ENCODE results near the gene MITF. TPM values are rescaled to one million over a fixed set of nuclear protein-coding genes. Genes with fewer than 3 reads are reported as not detected.

The MITF gene
- total RNA-seq, 1 donor from 2014 or later, result 69.4 TPM

DNA sequence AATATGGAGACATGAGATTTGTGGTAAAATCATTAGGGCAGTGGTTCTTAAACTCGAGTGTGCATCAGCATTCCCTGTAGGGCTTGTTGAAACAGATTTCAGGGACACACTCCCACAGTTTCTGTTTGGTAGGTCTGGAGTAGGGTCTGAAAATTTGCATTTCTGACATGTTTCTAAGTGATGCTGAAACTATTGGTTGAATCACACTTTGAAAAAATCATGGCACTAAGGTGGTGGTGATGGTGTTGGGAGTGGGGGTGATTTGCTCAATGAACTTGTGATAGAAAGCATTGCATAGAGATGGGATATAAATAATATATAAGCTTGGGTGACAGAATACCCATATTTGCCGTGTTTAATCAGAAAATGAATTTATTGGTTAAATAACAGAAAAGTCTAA lies 11.3 kb downstream of the MITF start:
- DNase-seq, result no peak
- ATAC-seq, result no peak
- intact Hi-C loops (cut with micrococcal nuclease), result no loop called here

DNA sequence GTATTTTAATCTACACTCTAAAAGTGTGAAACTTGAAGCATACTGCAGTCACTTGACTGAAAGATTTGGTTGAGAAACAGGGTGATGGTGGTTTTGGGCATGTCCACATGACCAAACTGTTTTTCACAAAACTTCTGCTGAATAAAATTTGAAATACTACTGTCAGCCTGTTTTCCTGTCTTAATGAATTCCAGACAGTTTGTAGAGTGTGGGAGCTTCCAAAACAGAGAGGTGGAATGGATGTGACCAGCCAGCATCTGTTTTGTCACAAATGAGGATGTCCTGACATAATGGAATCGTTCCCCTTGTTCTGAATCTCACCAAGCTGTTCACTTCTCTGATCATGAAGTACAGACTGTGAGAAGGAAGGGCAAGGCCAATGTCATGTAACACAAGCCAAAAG lies 11.8 kb downstream of the MITF start:
- ATAC-seq (peak; percentile 30), DNase-seq (no peak)
- intact Hi-C loops (cut with micrococcal nuclease), result no loop called here

DNA sequence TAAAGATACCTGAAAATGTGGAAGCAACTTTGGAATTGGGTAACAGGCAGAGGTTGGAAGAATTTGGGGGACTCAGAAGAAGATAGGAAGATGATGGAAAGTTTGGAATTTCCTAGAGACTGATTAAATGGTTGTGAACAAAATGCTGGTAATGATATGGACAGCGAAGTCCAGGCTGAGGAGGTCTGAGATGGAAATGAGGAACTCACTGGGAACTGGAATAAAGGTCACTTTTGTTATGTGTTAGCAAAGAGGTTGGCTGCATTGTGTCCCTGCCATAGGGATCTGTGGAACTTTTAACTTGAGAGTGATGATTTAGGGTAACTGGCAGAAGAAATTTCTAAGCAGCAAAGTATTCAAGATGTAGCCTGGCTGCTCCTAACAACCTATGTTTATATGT lies 13.0 kb downstream of the MITF start:
- intact Hi-C loops (cut with micrococcal nuclease), result no loop called here
- no peak for DNase-seq
- ATAC-seq, result no peak

DNA sequence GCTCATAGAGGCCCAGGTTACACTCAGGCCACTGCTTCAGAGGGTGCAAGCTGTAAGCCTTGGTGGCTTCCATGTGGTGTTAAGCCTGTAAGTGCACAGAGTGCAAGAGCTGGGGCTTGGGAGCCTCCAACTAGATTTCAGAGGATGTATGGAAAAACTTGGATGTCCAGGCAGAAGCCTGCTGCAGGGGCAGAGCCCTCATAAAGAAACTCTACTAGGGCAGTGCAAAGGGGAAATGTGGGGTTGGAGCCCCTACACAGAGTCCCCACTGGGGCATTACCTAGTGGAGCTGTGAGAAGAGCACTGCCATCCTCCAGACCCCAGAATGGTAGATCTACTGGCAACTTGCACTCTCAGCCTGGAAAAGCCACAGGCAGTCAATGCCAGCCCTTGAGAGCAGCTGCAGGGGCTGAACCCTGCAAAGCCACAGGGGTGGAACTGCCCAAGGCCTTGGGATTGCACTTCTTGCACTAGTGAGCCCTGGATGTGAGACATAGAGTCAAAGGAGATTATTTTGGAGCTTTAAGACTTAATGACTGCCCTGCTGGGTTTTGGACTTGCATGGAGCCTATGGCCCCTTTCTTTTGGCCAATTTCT lies 14.0 kb downstream of the MITF start:
- DNase-seq (no peak), ATAC-seq (no peak)
- intact Hi-C loops (cut with micrococcal nuclease), result no loop called here

DNA sequence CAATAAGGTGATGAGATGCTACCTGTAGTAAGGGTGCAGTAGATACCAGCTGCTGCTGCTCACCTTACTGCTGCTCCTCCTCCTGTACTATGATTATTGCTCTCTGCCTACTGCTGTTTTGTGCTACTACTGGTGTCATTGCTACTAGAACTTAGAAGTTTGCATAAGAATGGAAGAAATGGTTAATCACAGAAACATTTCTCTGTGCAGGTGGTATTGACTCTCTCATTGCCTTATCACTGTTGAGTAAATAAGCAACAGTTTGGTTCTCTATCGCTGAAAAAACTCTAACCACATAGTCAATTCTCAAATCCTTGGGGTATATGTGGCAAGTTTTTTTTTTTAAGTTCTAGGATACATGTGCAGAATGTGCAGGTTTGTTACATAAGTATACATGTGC lies 16.5 kb downstream of the MITF start:
- intact Hi-C loops (cut with micrococcal nuclease), result no loop called here
- DNase-seq (no peak), ATAC-seq (no peak)

DNA sequence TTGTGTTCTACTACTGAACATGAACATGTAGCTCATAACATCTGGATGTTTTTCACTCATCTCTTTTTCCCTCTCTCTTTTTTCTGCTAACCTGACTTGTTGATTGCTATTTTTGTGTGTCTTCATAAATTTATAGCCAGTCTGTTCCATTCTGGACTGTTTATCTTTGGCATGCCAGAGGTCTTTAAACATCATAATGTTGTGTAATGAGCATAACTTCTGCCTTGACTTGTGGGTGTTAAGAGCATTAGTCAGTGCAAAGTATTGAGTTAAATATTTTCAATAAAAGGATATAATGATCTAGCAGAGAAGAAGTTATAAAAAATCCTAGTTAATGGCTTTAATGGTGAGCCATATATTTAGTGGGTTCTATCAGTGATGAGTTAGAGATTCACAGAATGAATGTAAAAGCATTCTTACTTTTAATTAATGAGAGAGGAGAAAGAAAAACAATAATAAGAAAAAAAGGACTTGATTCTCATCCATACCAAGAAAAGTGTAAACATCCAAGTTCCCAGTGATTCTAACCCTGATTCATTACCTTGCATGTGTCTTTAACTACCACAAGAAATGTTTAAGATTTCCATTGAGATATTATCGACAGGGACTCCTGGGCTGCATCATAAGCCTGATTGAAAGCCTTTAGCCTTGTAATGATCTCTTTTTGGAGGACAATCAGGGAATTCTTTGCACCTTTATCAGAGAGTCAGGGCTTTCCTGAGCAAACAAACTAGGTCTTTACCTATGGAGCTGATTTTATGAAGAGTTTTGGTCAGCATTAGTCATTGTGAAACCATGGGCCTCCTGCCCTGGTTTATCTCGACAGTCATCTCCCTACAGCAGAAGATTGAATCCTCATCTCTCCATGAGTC lies 22.9 kb downstream of the MITF start:
- DNase-seq (no peak), ATAC-seq (no peak)
- intact Hi-C loops (cut with micrococcal nuclease), result no loop called here

DNA sequence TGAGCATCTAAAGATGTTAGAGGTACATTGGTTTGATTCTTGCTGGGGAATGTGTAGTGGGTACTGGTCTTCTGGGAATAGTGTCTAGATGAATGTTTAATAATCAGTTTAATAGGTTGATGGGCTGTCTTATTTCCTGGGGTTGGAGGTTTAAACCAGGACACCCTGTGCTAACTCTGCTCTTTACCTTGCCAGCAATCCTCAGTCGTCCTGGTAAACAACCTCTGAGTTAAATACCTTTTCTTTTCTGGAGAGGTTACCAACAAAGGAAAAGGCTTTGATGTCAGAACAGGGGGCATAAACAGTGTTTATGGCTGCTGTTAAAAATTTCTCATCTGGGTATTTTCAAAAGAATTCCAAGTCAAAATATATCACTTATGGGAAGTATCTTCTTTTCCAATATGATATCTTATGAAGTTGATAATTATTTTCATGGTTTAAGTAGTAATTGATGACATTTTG lies 23.5 kb downstream of the MITF start:
- DNase-seq, result no peak
- intact Hi-C loops (cut with micrococcal nuclease), result no loop called here
- ATAC-seq, result no peak

DNA sequence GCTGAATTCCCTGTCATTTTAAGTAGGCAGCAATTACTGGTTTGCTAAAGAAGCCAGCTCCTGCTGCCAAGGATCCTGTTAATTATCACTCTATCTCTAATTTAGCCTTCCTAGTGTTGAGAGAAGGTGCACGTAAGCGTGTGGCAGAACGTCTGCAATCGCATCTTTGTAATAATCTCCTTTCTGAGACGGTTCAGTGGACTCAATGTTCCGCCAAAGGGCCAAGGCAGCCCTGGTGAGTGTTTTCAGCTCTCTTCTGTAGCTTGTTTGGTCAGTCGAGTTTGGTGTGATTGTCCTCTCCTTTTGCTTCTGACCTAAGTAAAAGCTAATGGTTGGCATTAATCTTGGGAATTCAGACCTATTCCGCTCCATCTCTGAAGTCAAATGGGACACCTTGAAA lies 24.2 kb downstream of the MITF start:
- intact Hi-C loops (cut with micrococcal nuclease), result no loop called here
- DNase-seq (no peak), ATAC-seq (peak; percentile 12)

DNA sequence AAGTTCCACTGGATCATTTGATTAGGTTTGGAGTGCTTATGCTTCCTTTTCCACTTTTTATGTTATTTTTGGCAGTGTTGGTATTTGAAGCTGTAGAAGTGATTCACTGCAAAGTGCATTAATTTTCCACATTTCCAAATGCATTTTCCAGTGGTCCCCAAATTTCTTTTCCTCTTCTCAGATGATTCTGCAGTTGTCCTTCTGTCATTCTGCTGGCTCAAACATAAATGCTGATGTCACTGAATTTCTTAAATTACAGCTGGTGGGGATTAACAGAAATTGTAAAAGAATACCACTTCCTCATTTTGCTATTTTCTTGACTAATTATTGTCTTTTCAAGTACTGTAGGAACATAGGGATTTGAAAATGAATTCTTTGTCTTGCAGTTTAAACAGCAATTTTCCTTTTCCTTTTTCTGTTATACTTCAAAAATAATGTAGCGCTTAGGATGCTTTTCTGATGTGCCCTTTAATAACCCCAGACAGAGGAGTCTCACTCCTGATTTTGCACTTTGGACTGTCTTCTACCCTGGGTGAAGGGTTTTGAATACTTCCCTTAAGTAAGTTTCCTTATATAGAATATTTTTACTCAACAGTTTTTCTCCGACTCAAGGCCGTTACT lies 25.0 kb downstream of the MITF start:
- intact Hi-C loops (cut with micrococcal nuclease), result no loop called here
- ATAC-seq, result no peak
- no peak for DNase-seq

DNA sequence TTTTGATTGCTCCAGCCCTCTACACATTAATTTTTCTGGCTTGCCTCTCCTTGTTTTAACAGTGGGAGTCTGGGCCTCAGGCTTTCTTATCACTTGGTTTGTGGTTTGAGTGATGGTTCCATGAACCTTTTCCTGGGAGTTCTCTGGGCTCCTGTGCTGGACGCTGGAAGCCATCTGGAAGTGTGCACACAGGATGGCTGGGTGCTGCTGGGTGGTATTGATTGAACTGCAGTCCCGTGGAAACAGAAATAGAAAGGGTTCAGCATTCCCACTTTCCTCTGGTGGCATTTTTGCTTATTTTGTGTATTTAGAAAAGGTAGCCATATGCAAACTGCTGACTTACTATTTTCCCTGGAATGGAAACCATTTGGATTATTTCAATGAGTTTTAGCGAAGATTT lies 25.6 kb downstream of the MITF start:
- ATAC-seq (no peak), DNase-seq (no peak)
- intact Hi-C loops (cut with micrococcal nuclease), result no loop called here

DNA sequence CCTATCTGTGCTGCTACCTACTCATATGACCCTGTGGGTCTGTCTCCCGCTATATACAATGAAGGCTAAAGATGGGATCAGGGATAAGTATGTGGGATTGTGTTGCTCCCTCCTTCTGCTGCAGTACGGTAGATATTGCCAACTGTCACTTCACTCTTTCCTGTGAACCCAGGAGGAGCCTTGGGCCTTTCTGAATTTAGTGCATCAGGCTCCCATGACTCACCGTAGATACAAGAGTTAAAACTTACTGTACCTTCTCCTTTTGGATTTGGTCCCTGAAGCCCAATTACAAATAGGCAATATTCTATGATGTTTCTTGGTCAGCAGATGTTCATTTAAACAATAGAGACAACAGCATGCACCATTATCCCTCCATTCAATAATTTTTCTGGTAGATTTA lies 27.4 kb downstream of the MITF start:
- intact Hi-C loops (cut with micrococcal nuclease), result no loop called here
- no peak for ATAC-seq
- no peak for DNase-seq

DNA sequence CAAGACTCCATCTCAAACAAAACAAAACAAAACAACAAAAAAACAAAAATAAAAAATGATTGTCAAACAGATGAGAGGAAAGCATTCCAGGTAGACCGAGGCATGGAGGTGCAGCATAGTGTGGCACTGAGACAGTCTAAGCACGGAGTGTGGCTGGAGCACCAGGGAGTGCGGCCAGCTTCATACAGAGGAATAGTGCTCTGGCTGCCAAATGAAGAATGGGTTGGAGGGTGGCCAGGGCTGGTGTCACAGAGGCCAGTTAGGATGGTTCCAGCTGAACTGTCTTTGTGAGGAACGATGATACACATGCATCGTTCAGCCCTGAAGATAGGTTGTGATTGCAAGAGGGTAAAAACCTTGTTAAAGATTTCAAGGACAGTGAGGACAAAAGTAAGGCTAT lies 28.3 kb downstream of the MITF start:
- peak; percentile 88 for DNase-seq
- ATAC-seq, result peak; percentile 86
- intact Hi-C loops (cut with micrococcal nuclease), result no loop called here

DNA sequence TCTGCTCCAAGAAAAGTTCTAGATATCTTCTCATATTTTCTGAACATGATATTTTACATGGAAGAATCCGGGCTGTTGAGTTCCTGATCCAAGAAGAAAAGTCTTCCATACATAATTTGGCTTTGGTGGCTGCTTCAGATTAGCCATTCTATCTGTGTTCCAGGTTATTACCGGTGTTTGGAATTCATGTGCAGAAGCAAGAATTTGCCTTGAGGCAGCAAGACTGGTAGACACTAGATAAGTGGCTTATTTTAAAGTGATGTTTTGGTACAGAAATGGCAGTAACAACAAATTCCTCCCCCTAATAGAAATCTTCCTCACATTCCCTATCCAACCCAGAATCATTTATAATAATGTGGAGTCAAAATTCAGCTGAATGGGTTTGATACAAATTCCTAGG lies 29.2 kb downstream of the MITF start:
- no peak for DNase-seq
- intact Hi-C loops (cut with micrococcal nuclease), result no loop called here
- ATAC-seq, result no peak

DNA sequence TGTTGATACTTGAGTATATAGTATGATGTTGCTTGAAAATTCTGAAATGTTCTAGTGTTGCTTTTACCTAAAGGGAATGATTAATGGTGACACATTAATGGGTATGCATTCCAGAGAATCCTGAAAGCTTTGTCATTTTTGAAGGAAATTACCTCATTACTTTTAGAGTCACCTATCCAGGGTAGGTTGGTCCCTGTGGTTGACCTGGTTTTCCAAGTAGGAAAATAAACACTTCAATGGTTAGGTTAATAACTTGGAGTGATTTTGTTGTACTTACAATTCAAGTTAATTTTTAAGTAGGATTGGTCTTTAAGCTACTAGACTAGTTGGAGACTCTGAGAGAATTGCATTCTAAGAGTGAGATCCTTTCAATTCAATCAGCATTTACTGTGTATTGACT lies 31.0 kb downstream of the MITF start:
- intact Hi-C loops (cut with micrococcal nuclease), result no loop called here
- no peak for DNase-seq
- no peak for ATAC-seq

DNA sequence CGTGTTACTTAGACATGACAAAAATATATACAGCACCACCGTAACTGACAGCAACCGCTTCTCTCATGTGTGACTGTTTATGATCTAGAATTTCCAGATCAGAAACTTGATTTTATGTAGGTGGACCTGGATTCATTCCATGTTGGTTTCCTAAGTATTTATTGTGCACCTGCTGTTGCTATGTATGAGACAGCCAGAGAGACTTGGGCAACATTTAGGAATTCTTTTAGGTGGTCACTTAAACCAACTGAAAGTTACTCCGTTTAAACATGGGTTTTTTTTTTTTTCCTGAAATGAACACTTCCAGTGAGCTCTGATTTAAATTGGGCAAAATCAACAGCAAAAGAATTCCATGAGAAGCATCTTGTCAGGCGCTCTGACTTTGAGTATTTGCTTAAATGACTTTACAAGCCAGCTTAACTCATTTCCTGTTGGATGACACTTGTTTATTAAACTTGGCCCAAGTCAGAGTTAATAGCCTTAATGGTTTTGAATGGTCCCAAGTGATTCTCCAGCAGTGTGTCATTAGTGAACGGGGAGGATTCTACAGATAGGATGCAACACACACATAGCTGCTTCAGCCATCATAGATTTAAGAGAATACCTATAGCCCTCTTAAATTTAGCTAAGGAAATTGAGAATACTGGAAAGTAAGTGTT lies 31.8 kb downstream of the MITF start:
- intact Hi-C loops (cut with micrococcal nuclease), result no loop called here
- ATAC-seq (no peak), DNase-seq (no peak)

DNA sequence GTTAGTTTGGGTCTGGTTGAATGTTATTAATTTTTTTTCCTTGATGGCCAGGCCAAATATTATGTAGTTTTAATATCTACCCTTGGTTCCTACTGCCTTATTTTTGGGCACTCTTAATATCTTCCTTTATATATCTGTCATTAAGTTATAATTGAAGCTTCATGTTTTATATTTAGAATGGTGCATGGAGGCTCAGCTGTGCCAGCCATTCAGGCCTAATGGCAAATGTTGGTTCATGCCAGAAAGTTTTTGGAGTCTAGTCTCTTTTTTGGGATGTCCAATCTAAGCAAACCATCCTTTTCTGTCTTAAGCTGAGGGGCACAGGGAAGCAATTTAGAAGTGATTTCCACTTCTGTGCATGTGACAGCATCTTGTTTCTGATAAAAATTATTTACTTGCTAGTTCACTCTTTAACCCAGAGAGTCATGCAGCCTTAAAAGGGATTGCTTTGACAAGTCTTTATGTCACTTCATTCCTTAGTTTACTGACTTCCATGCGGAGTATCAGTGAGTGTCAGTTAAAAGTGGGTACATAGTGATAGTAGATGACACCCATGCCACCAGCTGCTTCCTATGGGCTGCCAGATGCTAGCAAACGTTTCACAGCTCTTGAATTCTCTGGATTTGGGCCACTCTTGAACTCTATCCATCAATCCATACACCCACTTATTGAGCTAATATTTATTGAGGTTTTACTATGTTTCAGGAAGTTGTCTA lies 33.0 kb downstream of the MITF start:
- intact Hi-C loops (cut with micrococcal nuclease), result no loop called here
- DNase-seq (peak; percentile 32), ATAC-seq (peak; percentile 77)

DNA sequence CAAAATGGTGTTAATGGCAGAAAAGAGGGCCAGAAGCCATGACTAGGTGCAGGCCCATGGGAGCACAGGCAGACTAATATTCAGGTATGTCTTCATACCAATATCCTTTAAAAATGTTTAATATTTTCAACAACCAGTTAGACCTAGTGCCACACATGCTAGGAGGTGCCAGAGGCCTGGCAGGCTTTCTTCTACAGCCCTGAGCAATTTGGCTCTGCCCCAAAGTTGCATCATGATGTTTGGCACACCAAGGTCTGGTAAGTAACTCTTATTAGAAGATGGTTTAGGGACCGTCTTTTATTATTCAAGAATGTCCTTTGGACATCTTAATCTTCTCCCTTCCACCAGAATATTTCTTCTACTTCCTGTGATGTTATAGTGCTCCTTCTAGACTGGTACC lies 34.8 kb downstream of the MITF start:
- DNase-seq, result peak; percentile 64
- peak; percentile 68 for ATAC-seq
- intact Hi-C loops (cut with micrococcal nuclease), result no loop called here

DNA sequence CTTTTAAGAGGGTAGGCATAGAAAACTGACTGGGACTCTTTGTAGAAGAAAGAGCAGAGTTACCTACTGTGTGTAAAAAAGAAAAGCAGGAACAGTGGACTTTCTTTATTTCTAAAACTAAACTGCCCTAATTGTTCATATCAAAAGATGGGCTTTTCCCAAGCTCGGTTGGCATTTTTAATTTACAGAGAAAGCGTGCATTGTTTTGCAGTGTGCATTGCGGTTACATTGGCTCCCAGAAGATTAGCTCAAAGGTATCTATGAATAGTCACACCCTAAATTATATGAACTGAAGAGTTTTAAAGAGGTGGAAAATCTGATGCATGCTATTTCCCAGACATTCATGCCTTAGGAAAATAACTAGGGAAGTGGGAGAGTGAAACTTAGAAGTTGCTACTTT lies 36.5 kb downstream of the MITF start:
- no peak for ATAC-seq
- no peak for DNase-seq
- intact Hi-C loops (cut with micrococcal nuclease), result no loop called here

DNA sequence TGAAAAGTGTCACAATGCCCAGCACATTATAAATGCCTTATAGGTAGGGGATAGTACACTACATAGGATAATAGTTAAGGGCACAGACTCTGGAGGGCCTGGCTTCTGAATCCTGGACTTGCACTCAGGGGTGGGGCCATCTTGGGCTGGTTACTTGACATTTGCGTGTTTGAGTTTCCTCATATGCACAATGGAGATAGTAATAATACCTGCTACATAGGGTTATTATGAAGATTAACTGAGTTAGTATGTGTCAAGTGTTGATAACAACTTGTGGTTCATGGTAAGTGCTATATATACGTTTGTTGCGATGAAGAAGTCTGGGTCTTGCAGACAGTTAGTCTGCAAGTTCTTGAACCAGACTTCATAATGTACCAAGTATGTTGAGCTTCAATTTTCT lies 37.0 kb downstream of the MITF start:
- intact Hi-C loops (cut with micrococcal nuclease), result no loop called here
- ATAC-seq, result no peak
- no peak for DNase-seq
